Skeletal muscle cell (primary cell): ENCODE data around the gene SASS6.
A peak's percentile ranks its signal among the peaks of the same experiment; 100 is the strongest.
"Not testable (repeated sequence)": the region's sequence is repeated elsewhere in the genome, so short reads cannot be mapped to it uniquely, and the experiment has no call there.

Source experiments
- DNase-seq: peaks from one replicate; pipeline ENCODE4 v3.0.0-alpha.2; 2010; ENCODE audit warnings: low read depth
- H3K4me3 ChIP-seq: 2 replicates; pipeline ENCODE4 v1.5.1; 2011; ENCODE audit warnings: low read depth, mild to moderate bottlenecking, control low read depth, low read length, moderate library complexity

SASS6 gene

GRCh38 chr1:100053119-100053518 lies 79.6 kb downstream of the SASS6 start:
- no peak for DNase-seq
- no peak overlapping the region for H3K4me3 ChIP-seq

DNA sequence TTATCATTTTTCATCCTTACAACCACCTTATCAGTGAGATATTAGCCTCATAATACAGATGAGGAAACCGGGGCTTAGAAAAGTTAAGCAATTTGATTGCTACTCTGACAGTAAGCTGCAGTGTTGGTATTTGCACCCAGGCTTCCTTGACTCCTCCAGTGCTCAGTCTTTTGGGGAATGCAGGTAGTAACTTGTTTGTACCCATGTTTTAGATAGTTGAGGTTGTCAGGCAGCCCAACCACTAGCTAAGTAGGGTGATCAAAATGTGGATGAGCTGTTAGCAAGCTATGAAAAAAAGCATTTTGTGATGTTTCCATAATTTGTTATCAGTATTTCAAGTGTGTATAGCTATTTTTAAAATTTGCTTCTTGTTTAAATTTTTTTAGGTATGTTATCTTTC lies 80.8 kb downstream of the SASS6 start:
- DNase-seq: no peak
- no peak overlapping the region for H3K4me3 ChIP-seq

DNA sequence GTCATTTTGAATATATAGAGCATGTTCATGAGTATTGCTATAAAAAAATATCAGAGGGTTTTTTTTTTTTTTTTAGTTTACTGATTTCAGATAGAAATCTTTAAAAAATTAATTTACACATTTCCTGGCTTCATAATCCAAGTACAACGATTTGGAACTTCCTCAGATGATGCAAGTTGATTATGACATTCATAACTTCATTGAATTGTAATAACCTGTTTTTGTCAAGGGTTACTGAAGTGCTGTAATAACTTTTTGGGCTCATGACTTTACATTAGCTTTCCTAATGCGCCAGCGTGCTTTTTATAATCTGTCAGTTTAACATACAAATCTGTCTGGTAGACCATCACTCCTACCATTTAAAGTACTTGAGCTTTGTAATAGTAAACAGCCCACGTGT lies 81.3 kb downstream of the SASS6 start:
- no peak for DNase-seq
- no peak overlapping the region for H3K4me3 ChIP-seq

- DNase-seq: no peak
- no peak overlapping the region for H3K4me3 ChIP-seq
Observed at GRCh38 chr1:100050139-100050538, 82.6 kb downstream of the SASS6 start.

DNA sequence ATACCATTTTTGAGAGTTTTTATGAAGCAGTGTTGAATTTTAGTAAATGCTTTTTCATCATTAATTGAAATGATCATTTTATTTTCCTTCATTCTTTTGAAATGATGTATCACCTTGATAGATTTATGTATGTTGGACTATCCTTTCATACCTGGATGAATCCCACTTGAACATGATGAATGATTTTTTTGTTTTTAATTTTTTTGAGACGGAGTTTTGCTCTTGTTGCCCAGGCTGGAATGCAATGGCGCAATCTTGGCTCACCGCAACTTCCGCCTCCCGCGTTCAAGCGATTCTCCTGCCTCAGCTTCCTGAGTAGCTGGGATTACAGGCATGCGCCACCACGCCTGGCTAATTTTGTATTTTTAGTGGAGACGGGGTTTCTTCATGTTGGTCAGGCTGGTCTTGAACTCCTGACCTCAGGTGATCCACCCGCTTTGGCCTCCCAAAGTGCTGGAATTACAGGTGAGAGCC lies 85.5 kb downstream of the SASS6 start:
- DNase-seq, H3K4me3 ChIP-seq: not testable (repeated sequence)

GRCh38 chr1:100045206-100045605 lies 87.5 kb downstream of the SASS6 start:
- H3K4me3 ChIP-seq: no peak overlapping the region
- DNase-seq: no peak

DNA sequence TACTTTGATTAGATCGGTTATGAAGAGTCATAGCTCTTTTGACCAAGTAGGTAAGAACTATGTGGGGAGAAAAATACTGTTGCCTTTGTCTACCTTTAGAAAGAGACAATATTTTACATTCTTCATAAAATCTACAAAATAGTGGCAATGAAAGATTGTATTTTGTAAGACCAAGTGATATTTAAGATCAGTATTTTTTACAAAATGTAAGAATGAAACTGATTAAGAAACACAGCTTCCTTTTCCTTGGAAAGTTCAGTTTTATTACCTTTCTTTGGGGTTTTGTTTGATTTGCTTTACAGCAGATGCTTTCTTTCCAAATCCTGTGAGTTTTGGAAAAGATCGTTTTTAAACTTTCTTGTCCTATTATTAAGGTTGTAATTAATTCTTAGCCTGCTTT lies 93.1 kb downstream of the SASS6 start:
- H3K4me3 ChIP-seq: peak overlapping the region; percentile 75

GRCh38 chr1:100038660-100039287 lies 94.0 kb downstream of the SASS6 start:
- peak overlapping the region; percentile 75 for H3K4me3 ChIP-seq
- peak; percentile 21 for DNase-seq

More for the DNA sequence above, 93.1 kb downstream of the SASS6 start:
- DNase-seq: no peak

- peak; percentile 62 for DNase-seq
- H3K4me3 ChIP-seq: peak overlapping the region; percentile 75
Observed at GRCh38 chr1:100037927-100038659, 94.6 kb downstream of the SASS6 start.

DNA sequence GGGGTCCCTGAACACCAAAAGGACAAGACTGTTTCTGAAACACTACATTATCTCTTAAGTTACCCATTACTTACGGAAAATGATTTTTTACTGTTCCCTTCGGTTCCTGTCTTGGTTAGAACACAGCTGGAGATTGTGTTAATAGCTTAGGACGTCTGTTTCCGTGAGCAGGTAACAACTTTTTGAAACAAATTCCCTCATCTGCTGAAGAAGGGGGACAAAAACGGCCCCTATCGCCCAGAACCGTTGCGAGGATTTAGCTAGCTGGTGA lies 95.1 kb downstream of the SASS6 start:
- DNase-seq: no peak
- peak overlapping the region; percentile 75 for H3K4me3 ChIP-seq

- DNase-seq: peak; percentile 31
- H3K4me3 ChIP-seq: peak overlapping the region; percentile 75
Observed at GRCh38 chr1:100036718-100037655, 95.7 kb downstream of the SASS6 start.

GRCh38 chr1:100035214-100035613 lies 97.5 kb downstream of the SASS6 start:
- H3K4me3 ChIP-seq: no peak overlapping the region
- DNase-seq: no peak

GRCh38 chr1:100034470-100034869 lies 98.3 kb downstream of the SASS6 start:
- no peak overlapping the region for H3K4me3 ChIP-seq
- DNase-seq: no peak
